ENCODE results near the gene ZFP3. TPM values are rescaled to one million over a fixed set of nuclear protein-coding genes. Genes with fewer than 3 reads are reported as not detected.
A peak's percentile ranks its signal among the peaks of the same experiment; 100 is the strongest.

The ZFP3 gene
- total RNA-seq, 1 donor from 2014 or later: 0.55 TPM

DNA sequence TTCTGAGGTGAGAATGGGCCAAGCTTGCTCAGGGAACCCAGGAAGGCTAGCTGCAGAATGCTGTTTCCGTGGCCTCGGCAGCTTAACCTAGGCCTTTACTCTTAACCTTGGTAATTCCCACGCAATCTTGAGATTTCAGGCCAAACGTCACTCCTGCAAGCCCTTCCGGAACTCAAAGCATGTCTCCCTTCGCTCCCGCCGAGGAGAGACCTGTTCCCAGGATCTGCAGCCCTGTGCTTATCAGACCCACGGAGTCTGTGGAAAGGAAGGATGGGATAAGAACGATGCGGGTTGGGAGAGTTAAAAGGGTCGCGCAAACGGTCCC lies 524 bp upstream of the ZFP3 start:
- H3K27me3 Mint-ChIP-seq (ENCODE audit: low read depth): peaks cover 3% of the 10 kb centered on the region

DNA sequence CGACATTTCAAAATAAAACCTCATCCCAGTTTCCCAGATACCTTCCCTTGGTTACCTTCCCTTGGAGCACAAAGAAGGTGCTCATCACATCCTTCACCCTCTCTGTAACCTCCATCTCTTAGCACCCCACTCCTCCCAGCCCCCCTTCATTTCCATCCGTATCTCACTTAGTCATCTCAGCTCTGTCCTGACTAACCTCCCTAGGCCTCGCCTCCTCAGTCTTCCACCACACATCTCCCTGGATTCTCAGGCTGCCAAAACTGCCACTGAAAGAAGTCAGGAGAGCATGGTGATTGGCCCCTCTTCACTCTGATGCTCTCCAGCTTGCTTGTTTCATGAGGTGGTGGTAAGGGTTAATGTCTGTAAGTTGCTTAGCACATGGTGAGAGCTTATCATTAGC lies 2.3 kb downstream of the ZFP3 start:
- Mint-ChIP-seq H3K4me3 (ENCODE audit: unreplicated experiment) (no peak overlapping the region), H3K27me3 (ENCODE audit: low read depth) (peaks cover 2% of the 10 kb centered on the region), H3K36me3 (ENCODE audit: low read depth) (peaks cover 6% of the 10 kb centered on the region), H3K27ac (ENCODE audit: unreplicated experiment) (no peak overlapping the region), H3K4me1 (ENCODE audit: low read depth) (peaks cover 2% of the 10 kb centered on the region), H3K9me3 (ENCODE audit: low read depth) (peaks cover 14% of the 10 kb centered on the region)
- TF ChIP-seq, protein P1, sequence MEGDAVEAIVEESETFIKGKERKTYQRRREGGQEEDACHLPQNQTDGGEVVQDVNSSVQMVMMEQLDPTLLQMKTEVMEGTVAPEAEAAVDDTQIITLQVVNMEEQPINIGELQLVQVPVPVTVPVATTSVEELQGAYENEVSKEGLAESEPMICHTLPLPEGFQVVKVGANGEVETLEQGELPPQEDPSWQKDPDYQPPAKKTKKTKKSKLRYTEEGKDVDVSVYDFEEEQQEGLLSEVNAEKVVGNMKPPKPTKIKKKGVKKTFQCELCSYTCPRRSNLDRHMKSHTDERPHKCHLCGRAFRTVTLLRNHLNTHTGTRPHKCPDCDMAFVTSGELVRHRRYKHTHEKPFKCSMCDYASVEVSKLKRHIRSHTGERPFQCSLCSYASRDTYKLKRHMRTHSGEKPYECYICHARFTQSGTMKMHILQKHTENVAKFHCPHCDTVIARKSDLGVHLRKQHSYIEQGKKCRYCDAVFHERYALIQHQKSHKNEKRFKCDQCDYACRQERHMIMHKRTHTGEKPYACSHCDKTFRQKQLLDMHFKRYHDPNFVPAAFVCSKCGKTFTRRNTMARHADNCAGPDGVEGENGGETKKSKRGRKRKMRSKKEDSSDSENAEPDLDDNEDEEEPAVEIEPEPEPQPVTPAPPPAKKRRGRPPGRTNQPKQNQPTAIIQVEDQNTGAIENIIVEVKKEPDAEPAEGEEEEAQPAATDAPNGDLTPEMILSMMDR (IDR thresholded peaks at IDR 0.05): no peak
- DNase-seq (ENCODE audit: low spot score): no peak

More for the DNA sequence above, 524 bp upstream of the ZFP3 start:
- DNase-seq (ENCODE audit: low spot score): peak; percentile 67
- H3K9me3 Mint-ChIP-seq (ENCODE audit: low read depth): peaks cover under 1% of the 10 kb centered on the region
- H3K36me3 Mint-ChIP-seq (ENCODE audit: low read depth): peaks cover 2% of the 10 kb centered on the region
- TF ChIP-seq, protein P1 (IDR thresholded peaks at IDR 0.05): no peak
- peaks cover 4% of the 10 kb centered on the region for H3K4me1 Mint-ChIP-seq (ENCODE audit: low read depth)
- no peak overlapping the region for H3K27ac Mint-ChIP-seq (ENCODE audit: unreplicated experiment)
- H3K4me3 Mint-ChIP-seq (ENCODE audit: unreplicated experiment): peak overlapping the region; percentile 71

DNA sequence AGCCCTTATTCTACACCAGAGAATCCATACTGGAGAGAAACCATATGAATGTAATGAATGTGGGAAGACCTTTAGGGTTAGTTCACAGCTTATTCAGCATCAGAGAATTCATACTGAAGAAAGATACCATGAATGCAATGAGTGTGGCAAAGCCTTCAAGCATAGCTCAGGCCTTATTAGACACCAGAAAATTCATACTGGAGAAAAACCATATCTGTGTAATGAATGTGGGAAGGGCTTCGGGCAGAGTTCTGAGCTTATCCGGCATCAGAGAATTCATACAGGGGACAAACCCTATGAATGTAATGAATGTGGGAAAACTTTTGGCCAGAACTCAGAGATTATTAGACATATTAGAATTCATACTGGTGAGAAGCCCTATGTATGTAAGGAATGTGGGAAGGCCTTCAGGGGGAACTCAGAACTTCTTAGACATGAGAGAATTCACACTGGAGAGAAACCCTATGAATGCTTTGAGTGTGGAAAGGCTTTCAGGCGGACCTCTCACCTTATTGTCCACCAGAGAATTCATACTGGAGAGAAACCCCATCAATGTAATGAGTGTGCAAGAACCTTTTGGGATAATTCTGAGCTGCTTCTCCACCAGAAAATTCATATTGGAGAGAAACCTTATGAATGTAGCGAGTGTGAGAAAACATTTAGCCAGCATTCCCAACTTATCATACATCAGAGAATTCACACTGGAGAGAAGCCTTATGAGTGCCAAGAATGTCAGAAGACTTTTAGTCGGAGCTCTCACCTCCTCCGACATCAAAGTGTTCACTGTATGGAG lies 14.1 kb downstream of the ZFP3 start:
- Mint-ChIP-seq H3K36me3 (ENCODE audit: low read depth) (peaks cover 34% of the 10 kb centered on the region), H3K27ac (ENCODE audit: unreplicated experiment) (no peak overlapping the region), H3K4me3 (ENCODE audit: unreplicated experiment) (no peak overlapping the region), H3K4me1 (ENCODE audit: low read depth) (no peaks in the 10 kb centered on the region), H3K27me3 (ENCODE audit: low read depth) (no peaks in the 10 kb centered on the region), H3K9me3 (ENCODE audit: low read depth) (peaks cover 79% of the 10 kb centered on the region)
- TF ChIP-seq, protein P1 (IDR thresholded peaks at IDR 0.05): no peak
- no peak for DNase-seq (ENCODE audit: low spot score)

DNA sequence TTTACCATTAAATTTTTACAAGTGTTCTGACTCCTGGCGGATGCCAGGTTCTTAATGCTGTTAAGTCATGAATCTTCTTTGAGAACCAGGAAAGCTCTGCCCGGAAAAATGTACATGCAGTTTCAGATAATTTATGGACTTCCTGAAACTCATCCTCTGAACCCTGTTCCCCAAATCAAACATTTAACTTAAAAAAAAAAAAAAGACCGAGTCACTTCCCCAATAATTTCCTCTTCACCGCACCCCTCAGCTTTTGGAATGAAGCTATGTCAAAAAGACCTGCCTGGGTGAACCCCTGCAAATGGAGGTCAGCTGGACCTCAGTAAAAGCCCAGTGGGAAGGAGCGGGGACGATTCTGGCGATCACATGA lies 18.4 kb downstream of the ZFP3 start:
- DNase-seq (ENCODE audit: low spot score): no peak
- Mint-ChIP-seq H3K36me3 (ENCODE audit: low read depth) (peaks cover 23% of the 10 kb centered on the region), H3K27me3 (ENCODE audit: low read depth) (no peaks in the 10 kb centered on the region), H3K27ac (ENCODE audit: unreplicated experiment) (no peak overlapping the region), H3K9me3 (ENCODE audit: low read depth) (peaks cover 62% of the 10 kb centered on the region), H3K4me3 (ENCODE audit: unreplicated experiment) (peak overlapping the region; percentile 70), H3K4me1 (ENCODE audit: low read depth) (no peaks in the 10 kb centered on the region)
- TF ChIP-seq, protein P1 (IDR thresholded peaks at IDR 0.05): no peak

DNA sequence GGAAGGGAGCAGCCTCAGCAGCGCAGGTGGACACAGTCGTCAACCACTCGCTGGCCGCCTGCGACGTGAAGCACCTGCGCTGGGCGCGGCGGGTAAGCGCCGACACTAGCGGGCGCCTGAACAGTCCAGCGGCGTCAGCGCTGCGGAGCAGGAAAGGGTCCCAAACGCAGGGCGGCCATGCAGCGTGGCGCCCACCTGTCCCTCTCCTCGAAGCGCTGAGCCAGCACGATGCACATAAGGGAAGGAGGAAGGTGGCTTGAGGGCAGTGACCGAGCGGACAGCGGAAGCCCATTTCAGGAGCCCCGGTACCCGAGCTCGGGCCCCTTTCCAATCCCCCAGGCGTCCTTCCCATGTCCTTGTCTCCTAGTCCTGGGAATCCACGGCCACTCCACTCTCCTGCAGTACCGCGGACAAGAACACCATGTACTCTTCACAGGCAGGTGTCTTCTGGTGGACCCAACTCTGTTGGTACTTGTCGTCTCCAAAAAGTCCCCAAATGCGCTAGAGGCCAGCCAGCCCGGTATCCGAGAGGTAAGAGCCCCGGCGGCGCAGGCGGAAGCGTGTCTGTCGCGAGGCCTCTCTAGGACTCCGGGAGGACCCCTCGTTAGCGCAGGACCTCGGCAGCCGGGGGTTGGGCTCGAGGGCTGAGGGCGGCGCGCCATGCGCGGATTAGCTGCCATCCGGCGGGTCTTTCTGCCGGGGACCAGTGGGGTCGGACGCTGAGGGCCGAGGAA lies 19.0 kb downstream of the ZFP3 start:
- Mint-ChIP-seq H3K9me3 (ENCODE audit: low read depth) (peaks cover 57% of the 10 kb centered on the region), H3K4me1 (ENCODE audit: low read depth) (no peaks in the 10 kb centered on the region), H3K27ac (ENCODE audit: unreplicated experiment) (no peak overlapping the region), H3K36me3 (ENCODE audit: low read depth) (peaks cover 21% of the 10 kb centered on the region), H3K27me3 (ENCODE audit: low read depth) (no peaks in the 10 kb centered on the region), H3K4me3 (ENCODE audit: unreplicated experiment) (peak overlapping the region; percentile 70)
- TF ChIP-seq, protein P1 (IDR thresholded peaks at IDR 0.05): no peak
- DNase-seq (ENCODE audit: low spot score): no peak
